H1 (cell line): ENCODE measurements around the gene CLDN9. TPM values are rescaled to one million over a fixed set of nuclear protein-coding genes. Genes with fewer than 3 reads are reported as not detected.

Experiments
- BCL11A ChIP-seq, 2 experiments: IDR thresholded peaks; one replicate each; pipeline ENCODE4 v1.6.1; 2011; ENCODE audit warnings: low read depth in 2 of 2, low read length in 2 of 2, mild to moderate bottlenecking in 2 of 2
- EGR1 ChIP-seq: IDR thresholded peaks from 2 replicates; pipeline ENCODE4 v1.6.1; 2011; ENCODE audit warnings: low read depth, low read length, borderline replicate concordance
- JUND ChIP-seq: IDR thresholded peaks from 2 replicates; pipeline ENCODE4 v1.6.1; 2011; ENCODE audit warnings: mild to moderate bottlenecking, improper control_type of control experiment, low read length
- POU5F1 ChIP-seq: IDR thresholded peaks from 2 replicates; pipeline ENCODE4 v1.6.1; 2011; ENCODE audit warnings: low read depth, mild to moderate bottlenecking, low read length, moderate library complexity
- SP2 ChIP-seq: IDR thresholded peaks from 2 replicates; pipeline ENCODE4 v1.6.1; 2012; ENCODE audit warnings: mild to moderate bottlenecking, low read length, inconsistent platforms
- polyA plus RNA-seq, 7 experiments: library from polyadenylated mRNA; depleted of rRNA in 3 of 7; stranded (reverse) in 5 of 7; unstranded in 2 of 7; fragments of >200 nt in 5 of 7; fragments of 200-250 nt in 2 of 7; gene quantifications; 1 replicate in 5 of 7; 2 replicates in 1 of 7; 4 replicates in 1 of 7; pipeline versions ENCODE4 v1.2.1 to v1.2.3, GENCODE V29; 2011 to 2013; ENCODE audit warnings: missing spikeins in 2 of 7, mixed read lengths in 2 of 7
- total RNA-seq: library from RNA; stranded (reverse); fragmentation: NEBNext Ultra II Directional; extraction: Animal tissue kit (Norgen Biotek cat#: 25700); gene quantifications from 2 replicates; pipeline ENCODE4 v1.2.1, GENCODE V29; 2021

CLDN9 gene
- total and polyA plus RNA-seq, 2 of the 8 experiments (the other 6 are each of a cell fraction or from before 2014, with no cell fraction given): 0.60 to 0.89 TPM

DNA sequence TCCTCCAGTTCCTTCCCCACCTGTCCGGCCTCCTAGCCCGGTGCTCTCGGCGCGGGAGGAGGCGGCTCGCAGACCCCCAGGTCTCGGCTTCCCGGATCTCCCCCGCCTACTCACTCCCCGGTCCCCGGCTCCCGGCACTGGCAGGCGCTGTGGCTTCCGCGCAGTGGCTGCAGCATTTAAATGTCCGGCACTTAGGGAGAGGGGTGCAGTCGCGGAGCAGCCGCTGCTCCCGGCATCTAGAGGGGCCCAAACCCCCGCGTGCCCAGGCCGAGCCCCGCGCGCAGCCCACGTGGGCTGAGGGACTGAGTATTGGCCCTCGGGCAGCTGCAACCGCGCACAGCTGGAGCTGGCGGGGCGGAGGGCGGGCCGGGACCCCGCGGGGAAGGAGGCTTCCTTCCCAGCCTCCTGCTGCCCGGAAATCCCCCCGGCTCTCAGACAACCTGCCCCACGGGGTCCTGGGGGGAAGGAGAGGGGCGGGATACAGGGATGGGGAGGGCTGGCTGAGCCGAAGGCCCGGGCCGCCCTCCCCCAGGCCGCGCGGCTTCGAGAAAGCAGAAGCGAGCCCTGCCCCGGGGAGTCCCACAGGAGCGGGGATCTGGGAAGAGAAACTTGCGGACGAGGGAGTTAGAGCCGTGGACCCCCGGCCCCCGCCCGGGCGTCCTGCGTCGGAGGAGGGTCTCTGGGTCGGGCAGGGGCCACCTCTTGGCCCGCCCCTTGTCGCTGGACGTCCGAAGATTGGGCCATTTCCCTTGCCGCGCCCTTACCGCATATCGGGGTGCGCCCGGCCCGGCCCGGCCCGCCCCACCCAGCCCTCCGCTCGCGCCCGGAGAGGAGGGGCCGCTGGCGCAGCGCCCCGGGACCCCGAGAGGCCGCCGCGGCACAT lies 33.3 kb downstream of the CLDN9 start, which contains the start of gene MMP25 (continued):
- TF ChIP-seq JUND: no peak
- TF ChIP-seq EGR1: no peak
- TF ChIP-seq BCL11A (IDR thresholded peaks at IDR 0.05; ENCODE audit: low read depth in 2 of 2, low read length in 2 of 2): no peak
- no peak for TF ChIP-seq SP2
- TF ChIP-seq POU5F1: no peak
